C1 segment of cervical spinal cord (tissue), 14 donors: Measurements from ENCODE around the gene KCTD5.

Experiments used
- DNase-seq, 14 donors: peaks; one replicate each; lab custom pipeline; 2025; lab: John Stamatoyannopoulos, UW

KCTD5 gene

GRCh38 chr16:2751577-2752034, 69.3 kb downstream of the KCTD5 start:
- DNase-seq: peak in 3 of 14 donors; percentile 41 to 64 (median 55)

DNA sequence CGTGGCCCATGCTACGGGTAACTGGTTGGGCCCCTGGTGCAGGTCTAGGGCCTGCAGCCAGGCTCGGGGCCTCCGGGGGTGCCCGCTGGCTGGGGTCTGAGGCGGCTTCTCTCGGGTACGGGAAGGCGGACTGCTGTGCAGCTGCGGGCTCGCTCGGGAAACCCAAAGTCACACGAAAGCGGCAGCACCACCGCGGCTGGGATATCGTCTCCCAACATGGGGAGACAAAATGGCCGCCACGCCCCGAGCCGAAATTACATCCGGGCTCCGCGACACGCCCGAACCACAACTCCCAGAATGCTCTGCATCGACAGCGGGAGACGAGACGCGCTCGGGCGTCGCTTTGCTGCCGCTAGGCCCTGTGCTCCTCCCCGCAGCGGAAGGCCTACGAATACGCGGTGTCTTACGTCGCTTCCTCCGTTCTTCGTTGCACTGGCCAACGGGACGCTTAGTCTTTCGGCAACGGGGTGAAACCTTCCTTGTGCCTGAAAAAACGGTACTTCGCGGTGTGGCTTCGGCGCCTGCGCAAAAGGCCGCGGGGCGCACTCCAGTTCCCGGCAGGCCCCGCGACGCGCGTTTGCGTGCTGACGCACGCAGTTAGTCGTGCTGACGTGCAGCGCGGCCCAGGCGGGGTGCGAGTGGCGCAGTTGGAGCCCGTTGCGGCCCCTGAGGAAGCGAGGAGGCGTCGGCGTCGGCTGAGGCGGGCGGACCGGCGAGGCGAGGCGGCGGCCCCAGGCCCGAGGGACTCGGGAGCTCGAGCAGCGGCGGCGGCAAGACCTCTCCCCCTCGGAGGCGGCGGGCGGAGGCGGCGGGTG, 69.9 kb downstream of the KCTD5 start, which contains the start of gene SRRM2:
Gene SRRM2, plus strand, starts transcription at position 604 of the 815 bp plus-strand sequence. CDS start 3,727 bp downstream, outside the sequence.
- peak; percentile 90 to 99 (median 98) for DNase-seq

DNA sequence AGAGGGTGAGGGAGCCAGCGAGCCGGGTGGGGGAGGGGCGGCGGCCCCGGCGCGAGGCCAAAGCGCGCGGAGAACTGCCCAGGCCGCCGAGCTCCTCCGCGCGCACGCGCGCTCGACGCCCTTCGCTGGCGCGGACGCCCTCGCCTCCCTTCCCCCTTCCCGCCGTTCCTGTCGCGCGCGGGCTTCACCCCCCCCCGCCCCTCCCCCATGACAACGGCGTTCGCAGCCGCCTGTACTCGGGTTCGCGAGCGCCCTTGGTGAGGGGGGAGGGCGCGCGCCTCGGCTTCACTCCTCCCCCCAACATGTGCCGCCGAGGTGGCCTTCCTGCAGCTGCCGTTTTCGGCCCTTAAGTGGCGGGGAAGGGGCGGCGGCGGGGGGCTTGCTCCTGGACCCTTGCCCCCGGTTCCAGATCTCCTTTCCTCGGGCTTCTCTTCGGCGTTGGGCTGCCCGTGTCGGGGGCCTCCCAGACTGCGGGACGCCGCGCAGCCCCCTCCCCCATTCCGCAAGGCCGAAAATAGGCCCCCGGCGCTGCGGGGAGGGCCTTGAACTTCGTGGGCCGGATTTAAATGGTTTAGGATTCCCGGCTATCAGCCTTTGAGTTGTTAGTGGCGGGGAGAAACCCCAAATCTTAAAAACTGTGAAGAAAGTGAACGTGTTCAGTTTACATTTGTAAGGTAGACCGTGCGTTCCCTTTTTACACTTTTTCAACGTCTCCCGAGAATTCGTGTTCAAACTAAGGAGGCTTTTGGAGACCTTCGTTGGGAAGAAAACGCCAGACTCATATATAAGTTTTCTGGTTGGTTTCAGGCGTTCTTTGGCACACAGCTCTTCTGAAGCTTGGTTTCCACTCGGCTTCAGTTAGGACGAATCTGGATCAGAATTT, 70.8 kb downstream of the KCTD5 start:
- DNase-seq: peak in 9 of 14 donors; percentile 88 to 99 (median 95)

- no peak for DNase-seq
Observed at GRCh38 chr16:2753733-2754020, 71.4 kb downstream of the KCTD5 start.

- no peak for DNase-seq
Observed at GRCh38 chr16:2755158-2755557, 72.8 kb downstream of the KCTD5 start.

DNA sequence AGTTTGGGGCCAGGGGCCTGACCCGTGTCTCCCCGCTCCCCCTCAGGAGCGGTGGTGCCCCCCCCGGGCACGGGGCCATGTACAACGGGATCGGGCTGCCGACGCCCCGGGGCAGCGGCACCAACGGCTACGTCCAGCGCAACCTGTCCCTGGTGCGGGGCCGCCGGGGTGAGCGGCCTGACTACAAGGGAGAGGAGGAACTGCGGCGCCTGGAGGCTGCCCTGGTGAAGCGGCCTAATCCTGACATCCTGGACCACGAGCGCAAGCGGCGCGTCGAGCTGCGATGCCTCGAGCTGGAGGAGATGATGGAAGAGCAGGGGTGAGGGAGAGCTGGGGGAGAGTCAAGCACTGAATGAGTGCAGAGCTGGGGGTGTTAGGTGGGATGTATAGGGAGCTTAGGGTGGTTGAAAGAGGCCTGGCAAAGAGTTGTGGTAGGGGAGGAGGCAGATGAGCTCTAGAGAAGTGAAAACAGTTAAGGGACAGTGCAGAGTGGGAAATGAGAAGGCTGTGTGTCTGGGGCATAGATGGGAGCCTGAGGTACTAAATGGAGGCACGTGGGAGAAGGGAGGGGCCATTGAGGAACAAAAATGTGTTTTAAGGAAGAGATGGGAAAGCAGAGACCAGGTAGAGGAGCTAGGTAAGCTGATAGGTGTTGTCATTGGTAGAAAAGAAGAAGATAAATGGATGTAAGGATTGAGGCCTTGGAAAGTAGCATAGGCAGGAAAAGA, 74.1 kb downstream of the KCTD5 start:
- DNase-seq: no peak

DNA sequence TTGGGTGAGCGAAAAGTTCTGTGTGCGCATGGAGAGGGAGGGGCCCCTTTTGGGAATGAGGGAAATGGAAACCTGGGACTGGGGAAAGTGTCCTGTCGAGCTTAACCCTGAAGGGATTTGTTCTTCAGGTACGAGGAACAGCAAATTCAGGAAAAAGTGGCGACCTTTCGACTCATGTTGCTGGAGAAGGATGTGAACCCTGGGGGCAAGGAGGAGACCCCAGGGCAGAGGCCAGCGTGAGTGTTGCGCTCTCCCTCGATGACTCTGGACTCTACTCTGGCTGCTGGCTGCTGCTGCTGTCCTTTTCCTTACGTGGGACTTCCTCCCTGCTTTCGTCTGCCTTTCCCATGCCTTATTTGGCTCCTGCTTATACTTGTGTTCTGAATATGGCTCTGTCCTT, 75.0 kb downstream of the KCTD5 start:
- no peak for DNase-seq
